GM18517 (cell line): ENCODE measurements around the gene NCOA5.

Experiments used
- ATAC-seq: cut with Tn5 transposase; IDR thresholded peaks from one replicate; pipeline ENCODE4 v1.9.1; 2021; ENCODE audit warnings: mild to moderate bottlenecking, moderate library complexity; ENCODE audit not compliant: unreplicated experiment

The NCOA5 gene

GRCh38 chr20:46063151-46063550 is 26.6 kb downstream of the NCOA5 start:
- ATAC-seq, result no peak

GRCh38 chr20:46062621-46063020 is 27.1 kb downstream of the NCOA5 start:
- no peak for ATAC-seq

DNA sequence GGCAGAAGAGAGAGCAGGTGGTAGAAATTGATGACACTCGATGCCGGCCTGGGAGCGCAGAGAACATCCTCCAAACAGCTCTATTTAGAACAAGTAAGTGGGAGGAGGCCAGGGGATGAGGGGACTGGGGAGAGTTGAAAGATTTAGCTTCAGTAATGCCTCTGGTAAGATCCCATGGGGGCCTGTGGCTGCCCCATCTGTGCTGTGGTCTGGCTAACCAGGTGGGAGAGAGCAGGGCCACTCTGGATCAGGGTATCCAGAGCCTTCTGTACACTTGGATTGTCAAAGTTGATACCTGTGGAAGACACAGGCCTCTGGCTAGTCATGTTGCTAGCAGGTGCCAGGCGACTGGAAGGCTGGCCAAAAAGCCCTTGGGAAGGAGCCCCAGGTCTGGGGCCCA is 27.6 kb downstream of the NCOA5 start:
- no peak for ATAC-seq

- ATAC-seq, result no peak
These were observed 28.8 kb downstream of the NCOA5 start for GRCh38 chr20:46060975-46061374.

- ATAC-seq, result no peak
These were observed 29.4 kb downstream of the NCOA5 start for GRCh38 chr20:46060301-46060881.

DNA sequence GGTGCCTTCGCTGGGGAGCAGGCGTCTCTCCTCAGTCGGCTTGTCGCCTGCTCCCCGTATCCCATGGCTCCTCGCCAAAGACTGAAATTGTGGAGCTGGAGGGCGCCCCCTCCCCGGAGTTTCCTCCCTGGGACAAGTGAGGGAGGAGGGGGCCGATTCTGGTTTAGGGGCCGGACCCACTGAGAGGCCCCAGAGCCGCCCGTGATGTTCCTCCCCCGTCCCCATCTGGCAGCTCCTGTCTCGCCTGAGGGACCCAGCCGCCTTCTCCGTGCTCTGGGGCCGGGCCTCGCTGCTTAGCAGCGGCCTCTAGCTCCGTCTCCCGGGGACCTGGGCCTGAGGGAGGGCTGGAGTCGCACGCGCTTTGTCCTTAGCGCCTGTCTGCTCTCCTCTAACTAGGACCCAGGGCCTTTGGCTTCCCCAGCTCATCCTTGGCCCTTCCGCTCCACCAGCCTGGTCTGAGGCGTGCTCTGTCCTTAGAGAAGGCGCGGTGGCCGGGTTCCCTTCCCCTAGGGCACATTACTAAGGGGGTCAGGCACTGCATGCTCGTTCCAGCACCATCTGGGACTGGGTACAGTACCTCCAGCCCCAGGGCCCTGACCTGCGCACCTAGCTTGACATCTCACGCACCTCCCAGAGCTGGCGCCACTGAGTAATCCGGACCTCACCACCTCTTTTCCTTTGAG is 31.0 kb downstream of the NCOA5 start:
- no peak for ATAC-seq

GRCh38 chr20:46057856-46058598 is 31.7 kb downstream of the NCOA5 start:
- no peak for ATAC-seq

GRCh38 chr20:46056970-46057855 is 32.5 kb downstream of the NCOA5 start:
- no peak for ATAC-seq

GRCh38 chr20:46056027-46056833 is 33.5 kb downstream of the NCOA5 start:
- no peak for ATAC-seq

DNA sequence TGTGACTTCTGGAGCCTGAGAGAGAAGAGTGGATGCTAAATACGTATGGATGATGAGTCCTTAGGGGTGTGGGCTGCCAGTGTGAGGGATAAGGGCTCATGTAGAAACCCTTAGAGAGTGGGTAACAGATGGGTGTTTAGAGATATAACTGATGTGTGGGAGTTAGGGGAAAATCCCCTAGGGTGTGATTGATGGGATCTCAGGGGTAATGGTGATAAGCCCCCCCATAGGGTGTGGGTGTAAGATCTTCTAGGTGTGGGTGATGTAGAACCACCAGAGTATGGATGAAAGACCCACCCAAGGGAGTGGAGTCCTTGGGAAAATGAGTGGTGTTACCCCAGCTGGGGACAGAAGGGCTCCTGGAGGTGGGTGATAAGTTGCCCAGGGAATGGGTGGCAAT is 34.5 kb downstream of the NCOA5 start:
- no peak for ATAC-seq

DNA sequence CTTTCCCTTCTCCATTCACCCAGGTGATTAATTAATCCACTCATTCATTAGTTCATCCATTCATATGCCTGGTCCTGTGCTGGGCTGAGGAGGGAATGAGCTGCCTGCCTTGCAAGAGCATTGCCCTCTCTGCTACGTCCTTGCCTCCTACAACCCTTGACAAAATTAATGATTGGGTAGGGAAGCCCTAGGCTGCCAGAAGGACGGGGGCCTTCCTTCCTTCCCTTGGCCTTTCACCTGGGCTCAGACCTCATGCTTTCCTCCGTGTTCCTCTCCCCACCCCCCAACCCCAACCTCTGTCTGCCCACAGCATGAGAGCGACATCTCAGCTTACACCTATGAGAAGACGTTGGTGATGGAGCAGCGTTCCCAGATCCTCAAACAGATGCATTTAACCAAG is 35.2 kb downstream of the NCOA5 start:
- ATAC-seq, result no peak

DNA sequence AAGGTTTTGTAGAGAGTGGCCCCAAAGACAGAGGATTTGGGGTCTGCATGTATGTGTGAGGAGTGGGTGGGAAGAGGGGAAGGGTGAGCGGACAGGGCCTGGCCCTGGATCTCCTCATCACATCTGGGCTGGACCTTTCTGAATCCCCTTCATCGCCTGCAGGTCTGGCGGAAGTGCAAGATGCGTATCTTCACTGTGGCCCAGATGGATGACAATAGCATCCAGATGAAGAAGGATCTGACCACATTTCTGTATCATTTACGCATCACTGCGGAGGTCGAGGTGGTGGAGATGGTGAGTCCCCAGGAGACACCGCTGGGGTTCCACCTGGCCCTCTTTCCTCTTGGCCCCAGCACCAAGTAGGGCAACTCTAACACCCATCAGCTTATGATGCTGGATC is 36.3 kb downstream of the NCOA5 start:
- no peak for ATAC-seq

DNA sequence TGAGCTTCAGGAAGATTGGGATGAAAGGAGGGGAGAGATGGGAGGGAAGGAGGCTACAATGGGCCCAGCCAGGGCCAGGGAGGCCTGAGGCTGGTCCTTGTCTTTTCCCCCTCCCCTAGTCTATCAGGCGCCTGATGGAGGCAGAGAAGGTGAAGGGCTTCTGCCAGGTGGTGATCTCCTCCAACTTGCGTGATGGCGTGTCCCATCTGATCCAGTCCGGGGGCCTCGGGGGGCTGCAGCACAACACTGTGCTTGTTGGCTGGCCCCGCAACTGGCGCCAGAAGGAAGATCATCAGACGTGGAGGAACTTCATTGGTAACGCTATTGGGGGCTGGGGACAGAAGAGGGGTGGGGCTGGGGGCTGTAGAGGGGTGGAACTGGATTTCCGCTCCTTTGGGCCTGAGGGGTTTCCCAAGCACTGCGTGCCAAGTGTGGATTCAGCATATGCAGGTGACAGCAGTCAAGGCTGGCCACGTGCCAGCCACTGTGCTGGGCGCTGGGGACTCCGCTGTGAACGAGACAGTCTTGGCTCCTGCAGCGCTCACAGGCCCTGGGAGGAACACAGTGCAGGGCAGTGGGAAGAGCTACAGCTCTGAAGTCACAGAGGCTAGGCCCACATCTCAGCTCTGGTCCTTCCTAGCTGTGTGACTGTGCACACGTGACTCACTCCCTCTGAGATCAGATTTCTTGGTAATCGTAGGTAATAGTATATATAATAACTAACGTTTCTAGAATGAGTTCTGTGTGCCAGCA is 38.0 kb downstream of the NCOA5 start:
- ATAC-seq, result no peak

- ATAC-seq, result no peak
These were observed 38.9 kb downstream of the NCOA5 start for GRCh38 chr20:46050885-46051284.

DNA sequence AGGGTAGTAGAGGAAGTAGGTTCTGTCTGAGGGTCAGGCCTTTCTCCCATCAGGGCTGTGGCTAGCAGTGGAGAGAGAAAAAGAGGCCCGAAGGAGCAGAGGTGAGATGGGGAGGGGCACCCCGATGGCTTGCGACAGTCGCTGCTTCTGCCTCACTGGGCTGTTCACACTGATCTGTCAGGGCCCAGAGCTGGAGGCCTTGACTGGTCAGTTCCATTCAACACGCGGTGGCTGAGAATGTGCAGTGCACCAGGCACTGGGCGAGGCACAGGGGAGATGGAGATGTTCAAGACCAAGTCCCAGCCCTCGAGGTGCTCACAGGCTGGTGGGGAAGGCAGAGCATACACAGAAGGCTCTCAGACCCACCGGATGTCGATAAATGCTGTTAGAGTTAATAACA is 39.3 kb downstream of the NCOA5 start:
- ATAC-seq, result no peak

DNA sequence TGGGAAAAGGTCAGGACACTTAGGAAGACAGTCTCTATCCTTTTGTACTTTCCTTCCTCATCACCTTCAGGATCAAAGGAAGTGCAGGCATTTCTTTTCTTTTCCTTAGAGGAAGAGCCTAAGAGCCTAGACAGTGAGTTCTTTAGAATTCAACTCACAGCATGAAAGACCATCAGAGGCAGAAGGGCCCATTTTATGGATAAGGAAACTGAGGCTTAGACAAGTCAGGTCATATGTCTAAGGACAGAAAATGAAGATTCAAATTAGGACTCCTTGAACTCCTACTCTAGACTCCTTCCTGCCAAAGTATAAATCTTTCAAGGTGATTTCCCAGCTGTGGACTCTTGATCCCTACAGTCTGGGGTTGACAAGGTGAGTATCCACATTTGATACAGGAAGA is 39.9 kb downstream of the NCOA5 start:
- no peak for ATAC-seq

GRCh38 chr20:46049190-46049589 is 40.6 kb downstream of the NCOA5 start:
- ATAC-seq, result no peak

GRCh38 chr20:46047821-46048220 is 41.9 kb downstream of the NCOA5 start:
- no peak for ATAC-seq

DNA sequence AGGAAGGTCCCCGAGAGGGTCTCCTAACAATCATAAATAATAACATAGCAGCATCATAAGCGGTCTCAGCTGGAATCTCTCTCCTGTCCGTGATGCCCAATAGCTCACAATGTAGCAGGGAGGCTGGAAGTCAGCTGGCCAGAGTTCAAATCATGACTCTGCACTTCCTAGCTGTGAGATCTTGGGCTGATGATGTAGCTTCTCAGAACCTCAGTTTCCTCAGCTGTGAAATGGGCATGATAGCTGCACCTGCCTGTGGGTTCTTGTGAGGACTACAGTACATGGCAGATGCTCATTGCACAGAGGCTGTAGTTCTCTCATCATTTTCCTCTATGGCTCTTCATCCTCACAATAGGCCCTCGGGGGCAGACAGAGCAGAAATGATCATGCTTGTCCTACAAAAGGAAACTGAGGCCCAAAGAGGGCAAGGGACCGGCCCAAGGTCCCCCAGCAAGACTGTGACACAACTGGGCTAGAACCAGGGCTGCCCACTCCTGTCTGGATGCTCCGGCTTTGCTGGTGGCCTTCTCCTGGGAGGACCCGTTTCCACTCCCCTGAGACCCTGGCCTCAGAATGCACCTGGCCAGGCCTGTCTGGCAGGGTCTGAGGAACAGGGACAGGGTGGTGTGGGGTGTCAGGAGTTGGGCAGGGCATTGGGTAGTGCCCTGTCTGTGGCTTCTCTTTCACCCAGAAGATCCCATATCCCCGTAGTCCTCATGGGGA is 43.0 kb downstream of the NCOA5 start:
- no peak for ATAC-seq
